ENCODE results near the gene BEST1.

Gene BEST1

GRCh38 chr11:61957021-61957770 is 7.0 kb downstream of the BEST1 start:
- TF ChIP-seq, protein P1, sequence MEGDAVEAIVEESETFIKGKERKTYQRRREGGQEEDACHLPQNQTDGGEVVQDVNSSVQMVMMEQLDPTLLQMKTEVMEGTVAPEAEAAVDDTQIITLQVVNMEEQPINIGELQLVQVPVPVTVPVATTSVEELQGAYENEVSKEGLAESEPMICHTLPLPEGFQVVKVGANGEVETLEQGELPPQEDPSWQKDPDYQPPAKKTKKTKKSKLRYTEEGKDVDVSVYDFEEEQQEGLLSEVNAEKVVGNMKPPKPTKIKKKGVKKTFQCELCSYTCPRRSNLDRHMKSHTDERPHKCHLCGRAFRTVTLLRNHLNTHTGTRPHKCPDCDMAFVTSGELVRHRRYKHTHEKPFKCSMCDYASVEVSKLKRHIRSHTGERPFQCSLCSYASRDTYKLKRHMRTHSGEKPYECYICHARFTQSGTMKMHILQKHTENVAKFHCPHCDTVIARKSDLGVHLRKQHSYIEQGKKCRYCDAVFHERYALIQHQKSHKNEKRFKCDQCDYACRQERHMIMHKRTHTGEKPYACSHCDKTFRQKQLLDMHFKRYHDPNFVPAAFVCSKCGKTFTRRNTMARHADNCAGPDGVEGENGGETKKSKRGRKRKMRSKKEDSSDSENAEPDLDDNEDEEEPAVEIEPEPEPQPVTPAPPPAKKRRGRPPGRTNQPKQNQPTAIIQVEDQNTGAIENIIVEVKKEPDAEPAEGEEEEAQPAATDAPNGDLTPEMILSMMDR (IDR thresholded peaks at IDR 0.05; ENCODE audit: low read depth, low read length), result no peak
- no peak for DNase-seq (ENCODE audit: extremely low read depth, low read depth)

DNA sequence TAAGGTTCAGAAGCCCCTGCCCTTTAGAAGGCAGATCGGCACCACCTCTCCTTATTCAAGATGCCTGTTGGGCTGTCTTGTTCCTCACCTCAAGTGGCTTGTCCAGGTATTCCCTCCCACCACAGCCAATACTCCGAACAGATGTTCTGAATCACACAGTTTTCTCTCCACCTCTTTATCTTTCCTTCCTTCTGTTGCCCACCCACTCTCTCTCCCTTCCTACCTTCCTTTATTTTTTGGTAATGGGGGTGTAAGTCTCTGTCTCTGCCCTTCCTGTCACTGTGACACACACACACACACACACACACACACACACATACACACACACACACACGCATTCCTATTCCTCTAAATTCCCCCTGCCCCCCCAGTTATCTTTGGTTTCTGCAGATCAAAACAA is 8.4 kb downstream of the BEST1 start:
- TF ChIP-seq, protein P1 (IDR thresholded peaks at IDR 0.05; ENCODE audit: low read depth, low read length), result no peak

DNA sequence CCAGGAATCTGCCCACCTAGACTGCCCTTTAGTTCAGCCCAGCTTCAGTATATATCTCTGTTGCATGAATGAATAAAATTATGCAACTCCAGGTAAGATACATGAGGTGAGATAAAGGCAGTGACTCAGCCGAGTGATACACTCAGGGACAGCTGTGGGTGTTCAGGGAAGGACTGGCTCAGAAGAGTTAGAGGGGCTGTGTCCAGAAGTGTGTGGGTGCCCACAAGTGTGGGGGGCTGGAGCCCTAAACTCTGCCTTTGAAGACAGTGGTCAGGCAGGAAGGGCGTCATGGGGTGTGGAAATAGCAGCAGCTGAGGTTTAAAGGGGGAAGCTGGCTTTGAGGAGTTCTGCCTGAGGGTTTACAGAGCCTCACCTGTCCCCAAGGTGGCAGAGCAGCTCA is 9.0 kb downstream of the BEST1 start:
- no peak for DNase-seq (ENCODE audit: extremely low read depth, low read depth)
- TF ChIP-seq, protein P1 (IDR thresholded peaks at IDR 0.05; ENCODE audit: low read depth, low read length), result no peak

More for the DNA sequence above, 8.4 kb downstream of the BEST1 start:
- no peak for DNase-seq (ENCODE audit: extremely low read depth, low read depth)

- no peak for DNase-seq (ENCODE audit: extremely low read depth, low read depth)
- TF ChIP-seq, protein P1 (IDR thresholded peaks at IDR 0.05; ENCODE audit: low read depth, low read length), result no peak
These were observed 9.5 kb downstream of the BEST1 start for GRCh38 chr11:61959678-61960077.

GRCh38 chr11:61960532-61960931 is 10.4 kb downstream of the BEST1 start:
- TF ChIP-seq, protein P1 (IDR thresholded peaks at IDR 0.05; ENCODE audit: low read depth, low read length), result no peak
- DNase-seq (ENCODE audit: extremely low read depth, low read depth), result no peak

DNA sequence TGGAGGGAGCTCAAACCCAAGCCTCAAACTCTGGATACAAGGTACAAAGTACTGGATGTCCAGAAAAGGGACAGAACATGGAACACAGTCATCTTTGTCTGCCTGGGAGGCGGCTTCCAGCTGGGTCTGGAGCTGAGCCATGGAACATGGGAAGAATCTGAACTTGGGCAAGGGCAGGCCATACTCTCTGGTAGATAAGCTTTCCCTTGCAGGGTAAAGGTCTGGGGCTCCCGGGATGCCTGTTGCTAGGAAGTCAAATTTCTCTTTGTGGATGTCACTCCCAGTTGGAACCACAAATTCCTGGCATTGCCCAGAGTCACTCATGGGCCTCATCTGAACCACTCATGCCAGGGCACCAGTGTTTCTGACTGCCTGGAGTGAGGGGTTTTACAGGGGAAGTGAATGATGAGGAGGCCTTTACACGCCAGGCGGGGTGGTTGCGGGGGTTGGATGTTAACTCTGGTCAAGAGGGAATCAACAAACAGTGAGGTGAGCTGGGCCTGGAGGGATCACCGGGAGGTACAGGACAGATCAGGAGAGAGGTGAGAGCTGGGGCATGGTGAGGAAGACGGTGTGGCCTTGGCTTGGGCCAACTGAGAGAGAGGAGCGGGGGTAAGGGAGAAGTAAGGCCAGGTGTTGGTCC is 11.5 kb downstream of the BEST1 start:
- TF ChIP-seq, protein P1 (IDR thresholded peaks at IDR 0.05; ENCODE audit: low read depth, low read length), result no peak
- DNase-seq (ENCODE audit: extremely low read depth, low read depth), result no peak
